Measurements from ENCODE around the gene ZNF784.

The ZNF784 gene, protein sequence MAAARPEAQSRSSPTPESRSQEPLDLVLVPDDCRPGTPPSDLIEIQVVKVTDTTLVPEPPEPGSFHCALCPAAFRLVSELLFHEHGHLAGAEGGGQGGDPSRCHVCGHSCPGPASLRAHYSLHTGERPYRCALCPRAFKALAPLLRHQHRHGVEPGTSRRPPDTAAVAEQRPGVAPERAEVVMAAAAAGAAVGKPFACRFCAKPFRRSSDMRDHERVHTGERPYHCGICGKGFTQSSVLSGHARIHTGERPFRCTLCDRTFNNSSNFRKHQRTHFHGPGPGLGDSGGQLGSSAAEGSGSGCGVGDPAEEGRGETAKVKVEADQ

DNA sequence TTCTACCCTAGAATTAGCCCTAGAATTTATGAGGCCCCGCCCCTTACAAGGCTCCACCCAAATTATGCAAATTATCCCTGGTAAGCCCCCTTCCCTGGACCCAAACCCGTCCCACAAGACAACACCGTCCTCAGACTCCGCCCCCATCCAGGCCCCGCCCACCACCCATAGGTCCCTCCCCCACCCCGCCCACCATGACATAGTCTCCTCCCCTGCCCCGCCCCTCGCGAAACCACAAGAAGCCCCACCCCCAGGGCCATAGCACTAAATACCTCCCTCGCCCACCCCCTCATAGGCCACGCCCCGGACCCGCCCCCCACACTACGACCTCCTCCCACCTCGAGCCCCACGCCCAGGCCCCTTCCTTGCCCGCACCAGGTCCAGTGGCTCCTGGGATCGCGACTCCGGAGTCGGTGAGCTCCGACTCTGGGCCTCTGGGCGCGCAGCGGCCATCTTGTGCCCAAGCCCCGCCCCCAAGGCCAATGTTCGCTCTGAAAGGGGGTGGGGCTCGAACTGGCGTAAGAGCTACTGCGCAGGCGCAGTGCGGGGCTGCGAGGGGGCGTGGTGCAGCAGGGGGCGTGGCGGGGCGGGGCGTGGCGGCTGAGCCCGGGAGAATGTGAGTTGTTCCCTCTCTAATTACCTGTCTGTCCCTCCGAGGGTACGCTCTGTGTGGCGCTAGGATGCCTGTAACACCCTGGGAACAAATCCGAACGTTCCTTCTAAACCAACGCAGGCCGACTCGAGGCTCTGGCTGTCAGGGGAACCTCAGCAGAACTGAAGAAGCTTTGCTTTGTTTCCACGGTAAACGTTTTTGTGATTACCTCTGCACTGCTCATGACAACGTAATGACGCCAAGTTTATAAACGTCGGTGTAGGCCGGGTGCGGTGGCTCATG is at the start of gene ZNF784:
Gene ZNF784 (minus strand): TSS at position 458 of the 895 bp plus-strand sequence. CDS start 5 bp downstream, at position 453.
- peak; percentile 85 for DNase-seq (ENCODE audit: low read depth)

DNA sequence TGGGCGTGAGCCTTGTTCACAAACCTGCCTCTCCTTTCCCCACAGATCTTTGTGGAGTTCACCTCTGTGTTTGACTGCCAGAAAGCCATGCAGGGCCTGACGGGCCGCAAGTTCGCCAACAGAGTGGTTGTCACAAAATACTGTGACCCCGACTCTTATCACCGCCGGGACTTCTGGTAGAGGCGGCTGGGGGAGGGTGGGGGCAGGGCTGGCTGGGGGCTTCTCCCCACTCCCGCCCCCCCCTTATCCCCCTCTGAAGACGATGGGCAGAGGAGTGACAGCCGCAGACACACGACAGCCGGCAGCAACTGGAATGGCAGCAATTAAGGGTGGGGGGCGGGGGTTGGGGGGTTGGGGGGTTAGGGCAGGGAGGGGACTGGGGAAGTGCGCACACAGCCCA is 49.5 kb upstream of the ZNF784 start:
- DNase-seq (ENCODE audit: low read depth) = no peak

DNA sequence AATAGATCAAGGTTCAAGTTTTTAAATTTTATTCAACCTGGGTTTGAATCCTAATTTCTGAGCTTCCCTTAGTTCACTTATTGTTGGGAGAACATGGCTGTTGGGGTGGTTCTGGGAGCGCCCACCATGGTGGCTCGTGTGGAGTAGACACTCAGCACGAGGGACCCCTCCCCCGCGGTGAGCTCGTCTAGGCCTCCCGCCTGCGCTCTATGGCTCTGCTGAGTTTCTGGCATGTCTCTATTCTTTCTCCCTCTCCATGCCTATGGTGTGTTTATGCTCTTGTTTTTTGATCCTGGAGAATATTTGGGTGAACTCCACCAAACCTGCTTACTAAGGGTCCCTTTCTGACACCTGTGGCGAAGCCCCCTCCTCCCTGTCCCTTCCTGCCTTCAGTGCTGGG is 49.1 kb upstream of the ZNF784 start:
- DNase-seq (ENCODE audit: low read depth) = no peak

DNA sequence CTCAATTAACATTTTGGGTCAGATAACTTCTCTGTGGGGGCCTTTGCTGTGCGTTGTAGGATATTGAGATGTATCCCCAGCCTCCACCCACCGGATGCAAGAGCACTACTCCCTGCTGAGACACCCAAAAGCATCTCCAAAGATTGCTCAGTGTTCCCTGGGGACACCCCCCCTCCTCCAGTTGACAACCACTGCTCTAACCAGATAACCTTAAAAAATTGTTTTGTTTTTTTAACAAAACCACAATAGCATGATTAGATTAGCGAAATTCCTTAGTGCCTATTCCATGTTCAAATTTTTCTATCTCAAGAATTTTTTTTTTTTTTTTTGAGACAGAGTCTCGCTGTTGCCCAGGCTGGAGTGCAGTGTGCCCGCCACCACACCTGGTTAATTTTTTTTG is 48.1 kb upstream of the ZNF784 start:
- peak; percentile 37 for DNase-seq (ENCODE audit: low read depth)

DNA sequence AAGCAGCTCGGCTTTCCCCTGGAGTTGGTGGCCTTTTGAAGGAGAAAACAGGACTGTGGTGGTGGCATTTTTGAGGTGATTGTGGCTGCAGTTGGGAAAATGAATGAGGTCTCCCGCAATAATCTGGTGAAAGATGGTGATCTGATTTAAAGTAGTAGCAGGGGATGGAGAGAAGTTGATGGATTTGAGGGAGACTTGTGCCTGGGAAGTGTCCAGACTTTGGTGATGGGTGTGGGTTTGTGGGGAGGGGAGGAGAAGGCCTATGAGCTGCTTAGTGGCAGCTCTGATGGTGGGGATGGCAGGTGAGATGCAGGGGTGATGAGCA is 46.6 kb upstream of the ZNF784 start:
- no peak for DNase-seq (ENCODE audit: low read depth)

DNA sequence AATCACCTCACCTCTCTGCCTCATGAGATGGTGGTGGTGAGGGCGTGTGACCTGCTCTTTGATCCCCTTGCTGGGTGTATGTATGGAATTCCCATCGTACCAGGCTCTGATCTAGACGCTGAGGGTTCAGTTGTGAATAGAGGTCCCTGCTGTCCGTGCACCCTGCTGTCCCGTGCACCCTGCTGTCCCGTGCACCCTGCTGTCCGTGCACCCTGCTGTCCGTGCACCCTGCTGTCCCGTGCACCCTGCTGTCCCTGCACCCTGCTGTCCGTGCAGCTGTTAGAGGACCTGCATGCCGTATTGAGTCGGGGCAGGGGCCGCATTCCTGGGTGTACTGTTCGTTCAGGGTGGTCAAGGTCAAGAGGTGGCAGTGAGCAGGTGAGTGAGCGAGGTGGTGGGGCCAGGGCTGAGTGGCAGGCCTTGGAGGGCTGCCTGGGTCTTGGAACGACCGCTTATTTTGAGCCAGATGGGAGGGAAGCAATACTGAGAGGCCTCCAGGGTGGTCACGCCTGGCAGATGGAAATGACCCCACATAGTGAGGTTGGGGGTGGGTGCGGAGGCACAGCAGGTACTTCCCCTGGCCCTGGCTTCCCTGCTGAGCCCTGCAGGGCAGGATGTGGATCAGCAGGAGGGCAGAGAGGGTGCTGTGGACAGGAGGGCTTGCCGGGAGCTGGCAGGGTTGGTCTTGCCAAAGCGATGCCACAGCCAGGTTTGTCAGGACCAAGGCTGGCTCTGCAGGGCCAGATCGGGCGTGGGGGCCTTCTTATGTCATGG is 46.1 kb upstream of the ZNF784 start:
- peak; percentile 19 for DNase-seq (ENCODE audit: low read depth)

DNA sequence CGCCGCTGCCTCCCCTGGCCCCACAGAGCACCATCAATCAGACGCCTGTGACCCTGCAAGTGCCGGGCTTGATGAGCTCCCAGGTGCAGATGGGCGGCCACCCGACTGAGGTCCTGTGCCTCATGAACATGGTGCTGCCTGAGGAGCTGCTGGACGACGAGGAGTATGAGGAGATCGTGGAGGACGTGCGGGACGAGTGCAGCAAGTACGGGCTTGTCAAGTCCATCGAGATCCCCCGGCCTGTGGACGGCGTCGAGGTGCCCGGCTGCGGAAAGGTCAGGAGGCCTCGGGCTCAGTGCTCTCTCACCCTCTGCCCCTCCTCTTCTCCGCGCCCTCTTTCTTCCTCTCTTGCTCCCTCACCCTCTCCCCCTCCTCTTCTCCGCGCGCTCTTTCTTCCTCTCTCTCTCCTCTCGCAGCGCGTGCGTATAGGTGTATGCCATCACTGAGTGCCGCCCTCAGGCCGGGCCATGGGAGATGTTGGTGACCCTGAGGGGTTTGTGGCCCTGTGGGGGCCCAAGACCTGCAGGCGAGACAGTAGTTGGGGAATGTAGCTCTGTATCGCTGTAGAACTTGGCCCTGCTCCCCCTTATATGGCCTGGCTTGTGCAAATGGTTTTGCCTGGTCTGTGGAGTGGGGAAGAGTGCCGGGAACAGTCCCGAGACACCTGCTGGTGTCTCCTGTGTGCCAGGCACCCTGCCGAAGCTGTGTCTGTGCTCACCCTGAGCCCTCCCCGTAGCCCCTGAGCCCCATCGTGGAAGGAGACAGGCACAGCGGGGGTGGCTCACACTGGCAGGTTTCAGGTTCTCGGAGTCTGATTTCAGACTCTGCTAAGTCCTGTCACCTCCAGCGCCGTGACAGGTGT is 45.3 kb upstream of the ZNF784 start:
- no peak for DNase-seq (ENCODE audit: low read depth)

DNA sequence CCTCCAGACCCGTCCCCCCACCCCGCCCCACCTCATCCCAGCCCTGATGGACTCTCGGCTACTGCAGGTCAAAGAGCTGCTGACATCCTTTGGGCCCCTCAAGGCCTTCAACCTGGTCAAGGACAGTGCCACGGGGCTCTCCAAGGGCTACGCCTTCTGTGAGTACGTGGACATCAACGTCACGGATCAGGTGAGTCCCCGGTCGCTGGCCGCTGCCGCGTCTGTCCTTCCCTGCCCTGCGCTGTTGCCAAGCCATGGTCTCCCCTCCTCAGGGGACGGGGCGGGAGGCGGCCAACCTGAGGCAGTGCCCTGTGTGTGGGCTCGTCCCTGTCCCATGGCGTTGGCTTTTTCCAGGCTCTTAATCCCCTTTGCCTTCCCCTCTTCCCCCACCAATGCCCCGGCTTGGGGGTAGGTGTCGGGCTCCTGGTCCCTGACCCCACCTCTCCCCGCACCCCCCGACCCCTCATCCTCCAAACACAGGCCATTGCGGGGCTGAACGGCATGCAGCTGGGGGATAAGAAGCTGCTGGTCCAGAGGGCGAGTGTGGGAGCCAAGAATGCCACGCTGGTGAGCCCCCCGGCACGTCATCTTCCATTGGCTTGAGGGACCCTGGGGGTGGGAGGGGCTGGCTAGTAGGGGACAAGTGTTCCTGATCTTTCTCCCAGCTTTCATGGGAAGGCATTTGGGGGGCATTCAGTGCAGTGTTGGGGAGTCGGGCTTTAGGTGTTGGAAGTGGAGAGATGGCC is 44.4 kb upstream of the ZNF784 start:
- DNase-seq (ENCODE audit: low read depth) = no peak

DNA sequence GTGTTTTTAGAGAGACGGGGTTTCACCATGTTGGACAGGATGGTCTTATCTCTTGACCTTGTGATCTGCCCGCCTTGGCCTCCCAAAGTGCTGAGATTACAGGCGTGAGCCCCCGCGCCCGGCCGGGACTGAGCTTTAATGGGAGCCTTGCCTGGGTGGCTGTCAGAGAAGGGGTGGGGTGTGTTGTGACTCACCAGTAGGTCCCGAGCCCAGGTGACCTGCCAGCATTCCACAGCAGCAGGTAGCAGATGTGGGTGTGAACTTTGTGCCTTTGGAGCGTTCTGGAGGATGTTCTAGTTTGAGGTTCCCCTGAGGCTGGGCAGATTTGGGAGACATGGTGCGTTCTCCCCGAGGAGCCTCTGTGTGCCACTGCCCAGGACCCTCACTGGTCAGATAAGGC is 43.6 kb upstream of the ZNF784 start:
- DNase-seq (ENCODE audit: low read depth) = no peak

DNA sequence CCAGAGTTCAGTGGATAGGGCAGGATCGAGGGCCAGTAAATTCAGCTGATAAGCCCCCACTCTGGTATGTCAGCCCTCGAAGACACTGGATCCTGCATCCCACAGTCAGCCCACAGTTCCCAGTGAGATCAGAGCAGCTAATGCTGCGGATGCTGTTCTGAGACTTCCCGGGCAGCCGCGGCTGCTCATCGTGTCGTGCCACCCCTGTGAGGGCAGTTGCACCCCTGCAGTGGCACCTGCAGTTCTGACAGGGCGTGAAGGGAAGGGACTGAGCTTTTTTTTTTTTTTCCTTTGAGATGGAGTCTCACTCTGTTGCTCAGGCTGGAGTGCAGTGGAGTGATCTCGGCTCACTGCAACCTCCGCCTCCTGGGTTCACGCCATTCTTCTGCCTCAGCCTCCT is 43.1 kb upstream of the ZNF784 start:
- no peak for DNase-seq (ENCODE audit: low read depth)

DNA sequence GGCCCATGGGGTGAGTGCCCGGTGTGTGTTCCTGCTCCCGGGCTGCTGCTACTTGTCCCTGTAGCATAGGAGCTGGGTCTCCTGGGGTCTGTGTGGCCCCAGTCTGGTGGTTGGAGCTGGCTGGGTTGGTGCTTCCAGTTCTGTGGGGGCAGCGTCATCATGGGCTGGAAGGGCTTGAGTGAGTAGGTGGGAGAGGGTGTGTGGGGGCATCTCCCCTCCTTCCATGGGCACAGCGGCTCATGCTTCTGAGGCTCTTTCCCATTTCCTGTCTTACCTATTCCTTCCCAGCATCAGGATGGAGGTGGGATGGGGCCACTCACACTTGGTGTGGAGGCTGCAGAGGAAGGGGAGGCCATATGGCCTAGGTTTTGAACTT is 42.6 kb upstream of the ZNF784 start:
- no peak for DNase-seq (ENCODE audit: low read depth)

DNA sequence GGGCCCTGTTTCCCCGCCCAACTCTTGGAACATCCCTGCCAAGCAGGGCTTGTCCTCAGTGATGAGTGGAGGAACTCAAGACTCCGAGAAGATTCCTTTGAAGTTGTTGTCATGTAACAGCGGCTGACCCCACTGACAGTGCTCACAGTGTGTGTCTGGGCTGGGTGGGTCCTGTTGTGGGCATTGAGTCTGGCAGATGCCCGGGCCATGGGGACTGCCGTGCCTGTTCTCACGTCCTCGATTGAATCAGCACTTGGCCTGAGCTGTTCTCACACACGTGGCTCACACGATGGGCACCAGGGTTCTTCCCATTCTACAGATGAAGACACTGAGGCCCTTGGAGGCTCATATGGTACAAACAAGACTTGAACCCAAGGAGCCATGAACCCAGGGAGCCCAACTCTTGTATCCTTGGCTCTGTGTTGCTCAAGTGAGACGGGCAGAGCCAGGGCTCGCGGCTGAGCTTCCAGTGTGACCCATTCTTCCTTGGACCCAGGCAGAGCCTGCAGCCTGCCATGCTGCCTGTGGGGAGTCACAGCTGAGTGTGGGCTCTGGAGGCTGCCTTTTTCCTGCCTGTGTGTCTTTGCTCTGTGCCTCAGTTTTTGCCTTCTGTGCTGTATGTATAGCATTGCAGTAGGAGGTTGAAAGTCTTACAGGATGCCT is 42.1 kb upstream of the ZNF784 start:
- DNase-seq (ENCODE audit: low read depth) = no peak

DNA sequence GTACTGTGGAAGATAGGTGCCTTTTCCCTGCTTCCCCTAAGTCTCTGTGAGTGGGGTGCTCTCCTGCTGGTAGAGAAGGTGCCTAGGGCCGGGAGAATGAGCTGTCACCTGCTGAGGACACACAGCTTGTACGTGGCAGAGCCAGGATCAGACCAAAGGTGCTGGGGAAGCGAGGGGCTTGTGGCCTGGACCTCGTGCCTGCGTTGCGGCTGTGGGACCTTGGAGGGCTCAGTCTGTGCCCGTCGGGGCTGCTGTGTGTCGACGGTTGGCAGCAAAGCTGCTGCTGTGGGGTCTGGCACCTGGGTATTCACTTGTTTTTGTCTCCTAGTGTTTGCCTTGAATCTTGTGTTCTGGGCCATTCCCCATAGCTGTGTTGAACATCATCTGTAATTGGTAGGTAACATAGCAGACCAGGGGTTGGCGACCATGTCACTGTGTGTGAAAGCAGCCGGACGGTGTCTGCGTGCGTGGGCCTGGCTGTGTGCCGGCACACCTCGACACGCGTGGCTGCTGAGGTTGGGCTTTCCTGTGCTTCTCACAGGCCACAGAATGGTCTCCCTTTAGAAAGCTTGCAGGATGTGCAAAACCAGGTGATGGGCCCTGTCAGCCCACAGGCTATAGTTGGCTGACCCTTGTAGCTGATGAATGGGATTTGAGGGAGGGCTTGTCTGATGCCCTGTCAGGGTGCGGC is 39.6 kb upstream of the ZNF784 start:
- no peak for DNase-seq (ENCODE audit: low read depth)

DNA sequence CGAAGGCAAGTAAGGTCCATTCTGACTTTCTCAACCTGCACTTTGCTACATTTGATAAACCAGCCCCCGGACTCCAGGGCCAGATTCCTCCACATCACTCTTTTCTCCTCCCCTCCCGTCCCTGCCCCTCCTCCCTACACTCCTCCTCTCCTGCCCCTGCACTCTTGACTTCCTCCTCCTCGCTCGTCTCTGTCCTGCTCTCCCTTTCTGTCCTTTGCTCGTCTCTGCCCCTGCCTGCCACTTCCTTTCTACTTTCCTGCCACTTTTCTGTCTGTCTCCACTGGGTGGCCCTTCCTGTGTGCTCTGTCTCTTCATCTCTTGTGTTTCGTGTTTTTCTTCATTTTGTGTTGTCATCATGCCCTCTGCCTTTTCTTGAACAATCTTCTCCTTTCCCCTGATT is 37.5 kb upstream of the ZNF784 start:
- DNase-seq (ENCODE audit: low read depth) = no peak

DNA sequence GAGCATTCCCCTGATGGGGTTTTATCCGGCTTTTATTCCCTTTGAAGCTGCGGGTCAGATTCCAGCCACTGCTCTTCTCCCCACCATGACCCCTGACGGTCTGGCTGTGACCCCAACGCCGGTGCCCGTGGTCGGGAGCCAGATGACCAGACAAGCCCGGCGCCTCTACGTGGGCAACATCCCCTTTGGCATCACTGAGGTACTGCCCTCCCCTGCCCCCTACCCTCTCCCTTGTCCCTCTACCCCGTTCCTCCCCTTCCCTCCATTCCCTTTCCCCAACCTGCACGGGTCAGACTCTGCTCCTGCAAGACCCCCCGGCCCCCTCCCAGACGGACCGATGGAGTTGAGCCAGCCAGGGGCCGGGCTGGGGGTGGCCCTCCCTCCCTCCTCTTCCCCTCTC is 36.6 kb upstream of the ZNF784 start:
- no peak for DNase-seq (ENCODE audit: low read depth)

DNA sequence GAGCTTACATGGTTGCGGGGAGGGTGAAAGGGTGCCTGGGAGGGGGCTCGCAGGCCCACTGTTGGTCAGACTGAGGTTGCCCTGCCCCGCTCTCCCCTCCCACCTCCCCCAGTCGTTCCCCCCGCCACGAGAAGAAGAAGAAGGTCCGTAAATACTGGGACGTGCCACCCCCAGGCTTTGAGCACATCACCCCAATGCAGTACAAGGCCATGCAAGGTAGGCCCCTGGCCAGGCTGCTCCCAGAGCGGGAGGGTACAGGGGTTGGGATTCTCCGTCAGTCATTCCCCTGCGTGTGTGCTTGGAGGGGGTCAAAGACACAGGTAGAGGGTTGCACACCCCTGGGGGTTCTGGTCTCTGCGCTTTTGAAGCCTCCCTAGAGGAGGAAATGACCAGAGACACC is 36.0 kb upstream of the ZNF784 start:
- no peak for DNase-seq (ENCODE audit: low read depth)

DNA sequence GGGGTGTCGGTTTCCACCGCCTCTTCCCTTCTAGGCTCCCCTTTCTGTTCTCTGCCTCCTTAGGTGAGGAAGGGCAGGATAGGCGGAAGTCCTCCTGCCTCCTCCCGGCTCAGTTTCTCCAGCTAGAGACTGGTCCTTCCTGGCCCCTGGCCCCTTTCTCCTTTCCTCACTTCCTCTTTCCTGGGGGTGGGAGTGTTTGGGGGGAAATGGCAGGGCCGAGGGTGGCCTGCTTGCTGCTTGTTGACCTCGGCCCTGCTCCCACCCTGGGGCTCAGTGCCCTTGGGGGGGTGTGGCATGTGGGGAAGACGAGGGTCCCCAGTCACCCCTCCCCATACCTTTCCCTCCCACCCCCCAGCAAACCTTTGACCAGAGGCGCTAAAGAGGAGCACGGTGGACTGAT is 35.5 kb upstream of the ZNF784 start:
- no peak for DNase-seq (ENCODE audit: low read depth)

DNA sequence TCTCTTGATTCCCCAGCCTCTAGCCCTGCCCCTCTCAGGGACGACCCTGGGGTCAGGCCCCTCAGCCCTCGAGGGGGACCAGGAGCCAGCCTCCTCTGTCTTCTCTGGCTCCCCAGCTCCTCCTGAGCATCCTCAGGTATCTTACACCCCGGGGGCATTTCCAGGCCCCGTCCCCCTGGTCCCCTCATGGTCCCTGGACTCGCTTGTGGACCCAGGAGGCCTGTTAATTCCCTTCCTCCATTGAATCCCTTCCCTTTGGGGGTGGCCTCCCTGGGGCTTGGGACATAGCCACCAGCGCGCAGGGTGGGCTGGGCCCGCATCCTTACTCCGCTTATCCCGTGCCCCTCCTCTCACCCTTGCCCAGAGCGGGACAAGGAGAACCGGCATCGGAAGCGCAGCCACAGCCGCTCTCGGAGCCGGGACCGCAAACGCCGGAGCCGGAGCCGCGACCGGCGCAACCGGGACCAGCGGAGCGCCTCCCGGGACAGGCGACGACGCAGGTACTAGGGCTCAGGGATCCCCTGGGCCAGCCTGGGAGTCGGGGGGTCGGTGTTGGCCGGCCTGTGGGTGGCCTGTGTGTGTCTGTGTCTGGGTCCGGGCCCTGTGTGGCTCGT is 34.6 kb upstream of the ZNF784 start:
- no peak for DNase-seq (ENCODE audit: low read depth)

DNA sequence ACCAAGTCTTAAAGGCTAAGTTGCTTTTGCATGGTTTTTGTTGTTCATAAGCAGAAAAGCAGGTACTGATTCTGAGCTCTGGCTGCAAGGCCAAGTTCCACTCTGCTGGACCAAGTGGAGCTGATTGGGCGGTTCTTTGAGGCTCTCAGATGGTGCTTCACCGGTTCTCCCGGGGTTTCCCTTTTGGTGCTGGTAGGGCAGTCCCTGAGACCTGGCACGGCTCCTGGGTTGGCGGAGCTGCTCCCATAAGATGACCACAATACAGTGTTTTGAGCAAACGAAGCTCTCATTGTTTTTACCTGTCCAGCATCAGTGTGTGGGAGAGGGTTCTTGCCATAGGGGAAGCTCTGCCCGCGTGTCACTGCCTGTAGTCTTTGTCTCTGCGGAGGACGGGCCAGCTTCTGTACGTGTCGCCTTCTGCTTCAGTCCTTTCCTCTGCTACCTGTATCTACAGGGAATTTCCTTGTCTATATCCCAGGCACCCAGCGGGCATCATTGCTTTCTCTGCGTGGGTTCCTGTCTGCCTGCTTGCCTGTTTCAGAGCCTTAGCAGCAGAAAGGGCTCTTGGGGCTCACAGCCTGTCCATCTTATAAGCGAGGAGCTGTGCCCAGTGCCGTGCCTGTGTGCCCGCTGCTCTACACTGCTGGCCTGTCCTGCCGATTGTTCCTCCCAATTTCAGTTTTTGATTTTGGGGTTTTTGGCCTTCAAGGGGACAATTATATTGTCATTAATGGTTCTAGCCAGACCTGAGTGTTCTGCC is 32.8 kb upstream of the ZNF784 start:
- peak; percentile 41 for DNase-seq (ENCODE audit: low read depth)
